ENCODE data around the gene KIAA1217. TPM values are rescaled to one million over a fixed set of nuclear protein-coding genes. Genes with fewer than 3 reads are reported as not detected.

The KIAA1217 gene
- total RNA-seq, 1 experiment from 2014 or later, result 7.8 TPM

DNA sequence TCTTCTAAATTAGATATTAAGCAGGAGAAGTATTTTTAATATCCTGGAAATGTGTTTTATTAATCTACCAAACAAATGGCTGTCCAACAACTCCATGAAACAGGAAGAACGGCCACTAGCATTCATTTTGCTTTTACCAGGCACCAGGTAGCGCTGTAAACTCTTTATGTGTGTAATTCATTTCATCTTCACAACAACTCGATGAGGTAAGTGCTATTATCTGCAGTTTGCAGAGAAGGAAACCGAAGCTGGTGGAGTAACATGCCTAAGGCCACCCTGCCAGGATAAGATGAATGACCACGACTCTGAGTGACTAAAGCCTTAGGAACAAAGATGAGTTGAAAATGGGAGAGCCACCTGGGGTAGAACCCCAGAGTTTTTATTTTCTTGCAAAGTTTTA is 101.2 kb downstream of the KIAA1217 start:
- H4K20me1 ChIP-seq (ENCODE audit: insufficient read depth), result no peaks in the 10 kb centered on the region
- intact Hi-C loops (cut with micrococcal nuclease), result no loop called here
- H3K27ac ChIP-seq (ENCODE audit: low read depth, low read length), result no peak overlapping the region
- POLR2A ChIA-PET, result no interaction called here
- no peaks in the 10 kb centered on the region for H3K79me2 ChIP-seq (ENCODE audit: insufficient read depth, low read length)
- no peak overlapping the region for H3K4me2 ChIP-seq (ENCODE audit: low read length)
- DNase-seq (ENCODE audit: low read depth, low spot score), result no peak
- RAD21 ChIA-PET (ENCODE audit: low non-redundant PET in 1 of 2, low total read pairs in 2 of 2, uncharacterized antibody in 2 of 2, unreplicated experiment in 2 of 2), result no interaction called here
- no peak overlapping the region for H3K9ac ChIP-seq (ENCODE audit: low read length)
- H3K9me3 ChIP-seq (ENCODE audit: control insufficient read depth in 1 of 2, insufficient read depth in 1 of 2, low read depth in 1 of 2, low read length in 2 of 2), result no peaks in the 10 kb centered on the region
- H3K4me1 ChIP-seq (ENCODE audit: control insufficient read depth in 1 of 2, insufficient read depth in 2 of 2, low read length in 2 of 2), result no peaks in the 10 kb centered on the region
- TF ChIP-seq RAD21 (IDR thresholded peaks at IDR 0.05; ENCODE audit: low read depth) (0 out of 2 replicates have a peak, but pooled peaks have one; percentile 7), YY1 (IDR thresholded peaks at IDR 0.05; ENCODE audit: extremely low read depth, insufficient replicate concordance, low read depth, low read length) (no peak)
- H3K9me2 ChIP-seq (ENCODE audit: insufficient read depth), result no peaks in the 10 kb centered on the region
- H3K27me3 ChIP-seq (ENCODE audit: insufficient read depth, low read length), result peaks cover 24% of the 10 kb centered on the region
- no TSS peak for BruUV-seq (replicated peaks)
- no peaks in the 10 kb centered on the region for H3K36me3 ChIP-seq (ENCODE audit: control insufficient read depth in 1 of 2, insufficient read depth in 2 of 2, low read length in 2 of 2)
- no peak overlapping the region for H3K4me3 ChIP-seq (replicated peaks in 1 of 2; ENCODE audit: low read depth in 1 of 2, low read length in 2 of 2)
- CTCF ChIA-PET, result no interaction called here
- ATAC-seq, result no peak
- H2AFZ ChIP-seq (ENCODE audit: low read depth, low read length, poor library complexity, severe bottlenecking), result no peak overlapping the region

DNA sequence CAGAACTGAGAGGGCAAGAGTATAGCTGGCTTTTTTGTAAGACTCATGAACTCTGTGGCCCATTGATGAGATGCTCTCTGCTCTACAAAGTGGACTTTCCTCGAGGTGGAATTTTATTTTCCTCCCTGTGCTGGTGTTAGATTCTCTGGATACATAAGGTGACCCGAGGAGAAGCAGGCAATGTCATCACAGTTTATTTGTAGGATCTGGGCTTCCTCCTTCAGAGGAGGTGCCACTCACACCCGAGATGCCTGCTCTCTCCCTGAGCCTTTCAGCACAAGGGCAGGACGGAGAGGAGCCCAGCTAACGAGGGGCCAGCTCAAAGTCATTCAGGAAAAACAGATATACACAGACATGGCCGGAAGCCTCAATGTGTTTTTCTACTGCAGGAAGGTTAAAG is 103.0 kb downstream of the KIAA1217 start:
- Histone ChIP-seq H3K36me3 (ENCODE audit: control insufficient read depth in 1 of 2, insufficient read depth in 2 of 2, low read length in 2 of 2) (no peaks in the 10 kb centered on the region), H3K4me1 (ENCODE audit: control insufficient read depth in 1 of 2, insufficient read depth in 2 of 2, low read length in 2 of 2) (no peaks in the 10 kb centered on the region), H4K20me1 (ENCODE audit: insufficient read depth) (no peaks in the 10 kb centered on the region), H3K4me2 (ENCODE audit: low read length) (no peak overlapping the region), H3K27ac (ENCODE audit: low read depth, low read length) (no peak overlapping the region), H3K79me2 (ENCODE audit: insufficient read depth, low read length) (no peaks in the 10 kb centered on the region), H3K9me3 (ENCODE audit: control insufficient read depth in 1 of 2, insufficient read depth in 1 of 2, low read depth in 1 of 2, low read length in 2 of 2) (no peaks in the 10 kb centered on the region), H3K4me3 (replicated peaks in 1 of 2; ENCODE audit: low read depth in 1 of 2, low read length in 2 of 2) (no peak overlapping the region), H3K27me3 (ENCODE audit: insufficient read depth, low read length) (peaks cover 19% of the 10 kb centered on the region; the same call in 1 of the 2 replicates), H3K9ac (ENCODE audit: low read length) (no peak overlapping the region), H3K9me2 (ENCODE audit: insufficient read depth) (no peaks in the 10 kb centered on the region), H2AFZ (ENCODE audit: low read depth, low read length, poor library complexity, severe bottlenecking) (no peak overlapping the region)
- ATAC-seq (no peak), DNase-seq (ENCODE audit: low read depth, low spot score) (no peak)
- ChIA-PET RAD21 (ENCODE audit: low non-redundant PET in 1 of 2, low total read pairs in 2 of 2, uncharacterized antibody in 2 of 2, unreplicated experiment in 2 of 2) (no interaction called here), POLR2A (no interaction called here), CTCF (no interaction called here)
- intact Hi-C loops (cut with micrococcal nuclease), result no loop called here
- no TSS peak for BruUV-seq (replicated peaks)
- TF ChIP-seq, protein P1, sequence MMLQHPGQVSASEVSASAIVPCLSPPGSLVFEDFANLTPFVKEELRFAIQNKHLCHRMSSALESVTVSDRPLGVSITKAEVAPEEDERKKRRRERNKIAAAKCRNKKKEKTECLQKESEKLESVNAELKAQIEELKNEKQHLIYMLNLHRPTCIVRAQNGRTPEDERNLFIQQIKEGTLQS (IDR thresholded peaks at IDR 0.05), result no peak
- TF ChIP-seq, protein P2, sequence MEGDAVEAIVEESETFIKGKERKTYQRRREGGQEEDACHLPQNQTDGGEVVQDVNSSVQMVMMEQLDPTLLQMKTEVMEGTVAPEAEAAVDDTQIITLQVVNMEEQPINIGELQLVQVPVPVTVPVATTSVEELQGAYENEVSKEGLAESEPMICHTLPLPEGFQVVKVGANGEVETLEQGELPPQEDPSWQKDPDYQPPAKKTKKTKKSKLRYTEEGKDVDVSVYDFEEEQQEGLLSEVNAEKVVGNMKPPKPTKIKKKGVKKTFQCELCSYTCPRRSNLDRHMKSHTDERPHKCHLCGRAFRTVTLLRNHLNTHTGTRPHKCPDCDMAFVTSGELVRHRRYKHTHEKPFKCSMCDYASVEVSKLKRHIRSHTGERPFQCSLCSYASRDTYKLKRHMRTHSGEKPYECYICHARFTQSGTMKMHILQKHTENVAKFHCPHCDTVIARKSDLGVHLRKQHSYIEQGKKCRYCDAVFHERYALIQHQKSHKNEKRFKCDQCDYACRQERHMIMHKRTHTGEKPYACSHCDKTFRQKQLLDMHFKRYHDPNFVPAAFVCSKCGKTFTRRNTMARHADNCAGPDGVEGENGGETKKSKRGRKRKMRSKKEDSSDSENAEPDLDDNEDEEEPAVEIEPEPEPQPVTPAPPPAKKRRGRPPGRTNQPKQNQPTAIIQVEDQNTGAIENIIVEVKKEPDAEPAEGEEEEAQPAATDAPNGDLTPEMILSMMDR (IDR thresholded peaks at IDR 0.05 in 2 of 3, conservative IDR thresholded peaks at IDR 0.05 in 1 of 3; ENCODE audit: borderline replicate concordance in 1 of 3, insufficient read depth in 1 of 3, low read depth in 2 of 3, low read length in 2 of 3), result no peak
- no peak for TF ChIP-seq POLR2AphosphoS5 (IDR thresholded peaks at IDR 0.05; ENCODE audit: low read depth, low read length)
- TF ChIP-seq EZH2 (IDR thresholded peaks at IDR 0.05), result no peak
